H1 (cell line): ENCODE measurements around the gene KIF1B. TPM values are rescaled to one million over a fixed set of nuclear protein-coding genes. Genes with fewer than 3 reads are reported as not detected.

Experiments used
- CTCF ChIA-PET: fragments of 300-600 bp; sonication (Branson Sonifier 250); formaldehyde crosslinking; loops from one replicate; lab custom pipeline; 2021; ENCODE audit not compliant: partially characterized antibody; lab: Charles Lee
- POLR2A ChIA-PET: fragments of 300-600 bp; sonication (Branson Sonifier 250); formaldehyde crosslinking; loops from one replicate; lab custom pipeline; 2021; ENCODE audit warnings: inconsistent platforms; ENCODE audit not compliant: partially characterized antibody; lab: Charles Lee
- DNase-seq, 2 experiments: peaks; one replicate each; pipeline versions ENCODE4 v3.0.0 to v3.0.0-alpha.2; 2010 to 2022; ENCODE audit warnings: low spot score in 2 of 2, low read depth in 1 of 2, mixed read lengths in 1 of 2
- FAIRE-seq: peaks from 2 replicates; lab custom pipeline; 2011; peaks lifted over from hg19 to GRCh38; lab: Jason Lieb, UNC
- H2AFZ ChIP-seq: 2 replicates; pipeline ENCODE4 v1.8.1; 2012; ENCODE audit warnings: low read length, inconsistent platforms
- H2AK5ac ChIP-seq: 2 replicates; pipeline ENCODE4 v1.6.1; 2013; ENCODE audit warnings: low read depth, low read length
- H2BK120ac ChIP-seq: replicated peaks from 2 replicates; pipeline ENCODE3; 2013; ENCODE audit warnings: low read depth, low read length, inconsistent platforms
- H2BK12ac ChIP-seq: 2 replicates; pipeline ENCODE4 v1.6.1; 2013; ENCODE audit warnings: low read depth, low read length
- H2BK15ac ChIP-seq: 2 replicates; pipeline ENCODE4 v1.6.1; 2013; ENCODE audit warnings: low read length
- H2BK20ac ChIP-seq: 2 replicates; pipeline ENCODE4 v1.6.1; 2013; ENCODE audit warnings: low read length
- H2BK5ac ChIP-seq: 2 replicates; pipeline ENCODE4 v1.6.1; 2013; ENCODE audit warnings: low read depth, low read length
- H3K14ac ChIP-seq: 2 replicates; pipeline ENCODE4 v1.6.1; 2013; ENCODE audit warnings: inconsistent platforms; ENCODE audit not compliant: insufficient read length
- H3K18ac ChIP-seq: 2 replicates; pipeline ENCODE4 v1.6.1; 2013; ENCODE audit warnings: low read length; ENCODE audit errors: extremely low read depth
- H3K23ac ChIP-seq: 2 replicates; pipeline ENCODE4 v1.6.1; 2013; ENCODE audit warnings: inconsistent platforms; ENCODE audit not compliant: insufficient read length
- H3K23me2 ChIP-seq: 2 replicates; pipeline ENCODE4 v1.6.1; 2013; ENCODE audit warnings: low read depth, low read length
- H3K27ac ChIP-seq: 2 replicates; pipeline ENCODE4 v1.6.1; 2011; ENCODE audit warnings: low read depth, low read length, inconsistent platforms
- H3K27me3 ChIP-seq, 4 experiments: replicated peaks in 1 of 4; 1 replicate in 1 of 4; 2 replicates in 3 of 4; pipeline versions ENCODE4 v1.6.1 to v1.8.1; 2011 to 2013; ENCODE audit warnings: low read length in 3 of 4, mild to moderate bottlenecking in 3 of 4, inconsistent platforms in 2 of 4, mixed read lengths in 2 of 4, moderate library complexity in 1 of 4; ENCODE audit not compliant: control insufficient read depth in 3 of 4, insufficient read depth in 3 of 4; ENCODE audit errors: extremely low read depth in 1 of 4
- H3K36me3 ChIP-seq, 4 experiments: 2 replicates each; pipeline versions ENCODE4 v1.6.1 to v1.8.1; 2011 to 2013; ENCODE audit warnings: mild to moderate bottlenecking in 4 of 4, low read length in 3 of 4, moderate library complexity in 2 of 4, control low read depth in 1 of 4, inconsistent platforms in 1 of 4; ENCODE audit not compliant: insufficient read depth in 4 of 4, control insufficient read depth in 2 of 4
- H3K4ac ChIP-seq: replicated peaks from 2 replicates; pipeline ENCODE3; 2013; ENCODE audit warnings: low read length, low read depth, mixed read lengths, inconsistent platforms; ENCODE audit not compliant: insufficient read length
- H3K4me1 ChIP-seq, 4 experiments: replicated peaks in 1 of 4; 1 replicate in 1 of 4; 2 replicates in 3 of 4; pipeline versions ENCODE4 v1.6.1 to v1.8.1; 2011 to 2013; ENCODE audit warnings: low read length in 3 of 4, inconsistent platforms in 2 of 4, mixed read lengths in 1 of 4; ENCODE audit not compliant: insufficient read depth in 4 of 4, control insufficient read depth in 3 of 4
- H3K4me2 ChIP-seq, 2 experiments: 2 replicates each; pipeline versions ENCODE4 v1.6.1 to v1.8.1; 2011 to 2013; ENCODE audit warnings: low read depth in 2 of 2, low read length in 2 of 2, control low read depth in 1 of 2, inconsistent platforms in 1 of 2, mild to moderate bottlenecking in 1 of 2; ENCODE audit not compliant: insufficient read depth in 1 of 2
- H3K4me3 ChIP-seq, 4 experiments: fragments of 200-600, 300-600 bp in 1 of 4; sonication (generic), shearing (Covaris generic), sonication (Bioruptor Twin) in 1 of 4; 2 replicates each; pipeline versions ENCODE4 v1.5.1 to v1.8.1; 2011 to 2016; ENCODE audit warnings: low read length in 4 of 4, low read depth in 3 of 4, control low read depth in 2 of 4, inconsistent platforms in 2 of 4, mild to moderate bottlenecking in 2 of 4, mixed read lengths in 1 of 4, moderate library complexity in 1 of 4; ENCODE audit not compliant: insufficient read depth in 2 of 4; ENCODE audit errors: extremely low read depth in 1 of 4
- H3K56ac ChIP-seq: replicated peaks from 2 replicates; pipeline ENCODE3; 2013; ENCODE audit warnings: low read depth, mild to moderate bottlenecking, mixed read lengths, low read length, inconsistent platforms; ENCODE audit not compliant: insufficient read length
- H3K79me1 ChIP-seq: 2 replicates; pipeline ENCODE4 v1.6.1; 2013; ENCODE audit warnings: low read depth, low read length, control low read depth
- H3K79me2 ChIP-seq, 2 experiments: 2 replicates each; pipeline versions ENCODE4 v1.6.1 to v1.8.1; 2012 to 2013; ENCODE audit warnings: low read length in 2 of 2, mild to moderate bottlenecking in 2 of 2, inconsistent platforms in 1 of 2; ENCODE audit not compliant: insufficient read depth in 2 of 2, control insufficient read depth in 1 of 2
- H3K9ac ChIP-seq, 4 experiments: replicated peaks in 1 of 4; 1 replicate in 1 of 4; 2 replicates in 3 of 4; pipeline versions ENCODE4 v1.6.1 to v1.8.1; 2011 to 2013; ENCODE audit warnings: low read depth in 3 of 4, low read length in 3 of 4, control low read depth in 2 of 4, mild to moderate bottlenecking in 2 of 4, moderate library complexity in 2 of 4, inconsistent platforms in 1 of 4; ENCODE audit errors: extremely low read depth in 1 of 4
- H3K9me3 ChIP-seq, 2 experiments: 2 replicates each; pipeline versions ENCODE4 v1.6.1 to v1.8.1; 2012 to 2013; ENCODE audit warnings: mild to moderate bottlenecking in 2 of 2, moderate library complexity in 2 of 2, control low read depth in 1 of 2, inconsistent platforms in 1 of 2, low read depth in 1 of 2, low read length in 1 of 2, mixed read lengths in 1 of 2; ENCODE audit not compliant: insufficient read depth in 2 of 2
- H4K20me1 ChIP-seq, 2 experiments: replicated peaks in 1 of 2; 2 replicates each; pipeline versions ENCODE3 to v1.8.1; 2011 to 2013; ENCODE audit warnings: inconsistent platforms in 2 of 2, low read length in 2 of 2, mild to moderate bottlenecking in 1 of 2; ENCODE audit not compliant: insufficient read depth in 2 of 2, control insufficient read depth in 1 of 2
- H4K5ac ChIP-seq: 2 replicates; pipeline ENCODE4 v1.6.1; 2013; ENCODE audit warnings: low read length, low read depth, mixed read lengths, inconsistent platforms; ENCODE audit not compliant: insufficient read length
- H4K8ac ChIP-seq: 2 replicates; pipeline ENCODE4 v1.8.0; 2013; ENCODE audit warnings: mild to moderate bottlenecking, moderate library complexity, low read length, inconsistent platforms; ENCODE audit not compliant: insufficient read depth; ENCODE audit errors: extremely low read depth
- H4K91ac ChIP-seq: replicated peaks from 2 replicates; pipeline ENCODE3; 2013; ENCODE audit warnings: low read length, mixed read lengths, inconsistent platforms; ENCODE audit not compliant: insufficient read length
- BACH1 ChIP-seq: IDR thresholded peaks from 2 replicates; pipeline ENCODE4 v1.6.1; 2012; ENCODE audit warnings: low read length, improper control_type of control experiment
- CHD2 ChIP-seq: IDR thresholded peaks from 2 replicates; pipeline ENCODE4 v1.6.1; 2012; ENCODE audit warnings: low read length, improper control_type of control experiment
- FOSL1 ChIP-seq: IDR thresholded peaks from 2 replicates; pipeline ENCODE4 v1.6.1; 2011; ENCODE audit warnings: mild to moderate bottlenecking, low read depth, low read length, moderate library complexity; ENCODE audit not compliant: insufficient read depth
- GABPA ChIP-seq: IDR thresholded peaks from 2 replicates; pipeline ENCODE4 v1.6.1; 2011; ENCODE audit warnings: mild to moderate bottlenecking, low read length, moderate library complexity, borderline replicate concordance; ENCODE audit not compliant: insufficient read depth
- JUN ChIP-seq: IDR thresholded peaks from 2 replicates; pipeline ENCODE4 v1.6.1; 2011; ENCODE audit warnings: low read depth, mild to moderate bottlenecking, improper control_type of control experiment, low read length
- JUND ChIP-seq: IDR thresholded peaks from 2 replicates; pipeline ENCODE4 v1.6.1; 2011; ENCODE audit warnings: mild to moderate bottlenecking, improper control_type of control experiment, low read length
- RAD21 ChIP-seq, 2 experiments: IDR thresholded peaks in 1 of 2; conservative IDR thresholded peaks in 1 of 2; 2 replicates each; pipeline ENCODE4 v1.6.1; 2011; ENCODE audit warnings: low read depth in 2 of 2, low read length in 2 of 2, improper control_type of control experiment in 1 of 2, inconsistent platforms in 1 of 2, mild to moderate bottlenecking in 1 of 2, moderate library complexity in 1 of 2
- RNF2 ChIP-seq: fragments of 200-900, 300-1000 bp; sonication (generic); IDR thresholded peaks from 2 replicates; pipeline ENCODE4 v1.7.1; 2016; ENCODE audit warnings: borderline replicate concordance, low read depth, mild to moderate bottlenecking, antibody characterized with exemption, low read length; ENCODE audit not compliant: poor library complexity, severe bottlenecking; ENCODE audit errors: missing control alignments
- SIX5 ChIP-seq: IDR thresholded peaks from 2 replicates; pipeline ENCODE4 v1.6.1; 2011; ENCODE audit warnings: mild to moderate bottlenecking, low read depth, low read length
- SP4 ChIP-seq: IDR thresholded peaks from 2 replicates; pipeline ENCODE4 v1.6.1; 2012; ENCODE audit warnings: low read length, inconsistent platforms
- TEAD4 ChIP-seq: IDR thresholded peaks from 2 replicates; pipeline ENCODE4 v1.6.1; 2012; ENCODE audit warnings: low read depth, low read length, inconsistent platforms, mixed read lengths
- WGBS, 2 experiments: shearing (Covaris generic) in 1 of 2; methylation state at CpG; one replicate each; pipeline versions ENCODE4 v1.1.6 to v1.1.7; 2013 to 2015; ENCODE audit warnings: low lambda C conversion rate in 2 of 2, mixed read lengths in 2 of 2, inconsistent platforms in 1 of 2, low coverage in 1 of 2, missing lambda C conversion rate in 1 of 2; ENCODE audit not compliant: insufficient replicate concordance in 2 of 2, insufficient coverage in 1 of 2, insufficient read length in 1 of 2; ENCODE audit errors: extremely low coverage in 1 of 2, missing lambda C conversion rate in 1 of 2; 5-methylcytosine and 5-hydroxymethylcytosine counted together
- polyA plus RNA-seq, 7 experiments: library from polyadenylated mRNA; depleted of rRNA in 3 of 7; stranded (reverse) in 5 of 7; unstranded in 2 of 7; fragments of >200 nt in 5 of 7; fragments of 200-250 nt in 2 of 7; gene quantifications; 1 replicate in 5 of 7; 2 replicates in 1 of 7; 4 replicates in 1 of 7; pipeline versions ENCODE4 v1.2.1 to v1.2.3, GENCODE V29; 2011 to 2013; ENCODE audit warnings: missing spikeins in 2 of 7, mixed read lengths in 2 of 7
- total RNA-seq: library from RNA; stranded (reverse); fragmentation: NEBNext Ultra II Directional; extraction: Animal tissue kit (Norgen Biotek cat#: 25700); gene quantifications from 2 replicates; pipeline ENCODE4 v1.2.1, GENCODE V29; 2021

Gene KIF1B
- total and polyA plus RNA-seq, 2 of the 8 experiments (the other 6 are each of a cell fraction or from before 2014, with no cell fraction given), result 39.1 to 74.2 TPM

- no peak overlapping the region for H3K23ac ChIP-seq
- H3K9me3 ChIP-seq, result no peaks in the 10 kb centered on the region
- CTCF ChIA-PET, result no interaction called here
- H2AFZ ChIP-seq, result no peak overlapping the region
- H3K14ac ChIP-seq, result no peak overlapping the region
- H3K79me1 ChIP-seq, result no peaks in the 10 kb centered on the region; the same call in 1 of the 2 replicates
- H4K20me1 ChIP-seq, result no peaks in the 10 kb centered on the region
- no peak overlapping the region for H2AK5ac ChIP-seq
- H2BK120ac ChIP-seq, result no peak overlapping the region
- no peak overlapping the region for H3K27ac ChIP-seq
- no peaks in the 10 kb centered on the region for H3K27me3 ChIP-seq
- POLR2A ChIA-PET, result interaction anchor here (1.0 kb wide), 1 partner anchor 32 kb away, joined by 3 read pairs; no protein-coding TSS in a partner anchor
- H3K9ac ChIP-seq, result no peak overlapping the region
- FAIRE-seq (no peak), DNase-seq (no peak)
- H4K8ac ChIP-seq, result no peak overlapping the region
- H4K5ac ChIP-seq, result no peak overlapping the region
- H3K4me1 ChIP-seq, result no peaks in the 10 kb centered on the region
- peaks cover 3 to 41% (median 16%) of the 10 kb centered on the region in 4 experiments for H3K36me3 ChIP-seq
- H3K56ac ChIP-seq, result no peak overlapping the region
- no peak overlapping the region for H2BK20ac ChIP-seq
- H3K79me2 ChIP-seq, result no peaks in the 10 kb centered on the region; a peak in 1 of 4 replicates
- no peak overlapping the region for H2BK15ac ChIP-seq
- no peak overlapping the region for H3K4ac ChIP-seq
- no peak overlapping the region for H3K4me3 ChIP-seq
- no peak overlapping the region for H2BK12ac ChIP-seq
- no peak overlapping the region for H4K91ac ChIP-seq
- H2BK5ac ChIP-seq, result no peak overlapping the region
- H3K4me2 ChIP-seq, result no peak overlapping the region
- WGBS, 2 experiments, result 83% methylated on average over 3 of the region's 3 CpGs; no CpG with 5 or more reads in 1 of the 2 experiments
- no peak overlapping the region for H3K18ac ChIP-seq
- no peaks in the 10 kb centered on the region for H3K23me2 ChIP-seq
- TF ChIP-seq GABPA (no peak), CHD2 (no peak), RNF2 (no peak), BACH1 (no peak), SIX5 (no peak), FOSL1 (no peak), SP4 (no peak), TEAD4 (no peak), JUN (no peak), JUND (no peak), RAD21 (IDR thresholded peaks at IDR 0.05 in 1 of 2, conservative IDR thresholded peaks at IDR 0.05 in 1 of 2; ENCODE audit: low read depth in 2 of 2, low read length in 2 of 2) (no peak)
Measured at GRCh38 chr1:10288029-10288615, 77.8 kb downstream of the KIF1B start.
